ENCODE measurements around the gene NPSR1.

GRCh38 chr7:34832020-34832419 lies 174.0 kb downstream of the NPSR1 start:
- TF ChIP-seq, protein P1, sequence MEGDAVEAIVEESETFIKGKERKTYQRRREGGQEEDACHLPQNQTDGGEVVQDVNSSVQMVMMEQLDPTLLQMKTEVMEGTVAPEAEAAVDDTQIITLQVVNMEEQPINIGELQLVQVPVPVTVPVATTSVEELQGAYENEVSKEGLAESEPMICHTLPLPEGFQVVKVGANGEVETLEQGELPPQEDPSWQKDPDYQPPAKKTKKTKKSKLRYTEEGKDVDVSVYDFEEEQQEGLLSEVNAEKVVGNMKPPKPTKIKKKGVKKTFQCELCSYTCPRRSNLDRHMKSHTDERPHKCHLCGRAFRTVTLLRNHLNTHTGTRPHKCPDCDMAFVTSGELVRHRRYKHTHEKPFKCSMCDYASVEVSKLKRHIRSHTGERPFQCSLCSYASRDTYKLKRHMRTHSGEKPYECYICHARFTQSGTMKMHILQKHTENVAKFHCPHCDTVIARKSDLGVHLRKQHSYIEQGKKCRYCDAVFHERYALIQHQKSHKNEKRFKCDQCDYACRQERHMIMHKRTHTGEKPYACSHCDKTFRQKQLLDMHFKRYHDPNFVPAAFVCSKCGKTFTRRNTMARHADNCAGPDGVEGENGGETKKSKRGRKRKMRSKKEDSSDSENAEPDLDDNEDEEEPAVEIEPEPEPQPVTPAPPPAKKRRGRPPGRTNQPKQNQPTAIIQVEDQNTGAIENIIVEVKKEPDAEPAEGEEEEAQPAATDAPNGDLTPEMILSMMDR (IDR thresholded peaks at IDR 0.05), result no peak
- no peak for TF ChIP-seq POLR2A (IDR thresholded peaks at IDR 0.05)

All from body of pancreas (tissue), 4 donors.